ENCODE measurements around the gene GPAM. TPM values are rescaled to one million over a fixed set of nuclear protein-coding genes. Genes with fewer than 3 reads are reported as not detected.

The GPAM gene
- total and polyA plus RNA-seq, 2 of the 8 experiments (the other 6 are each of a cell fraction or from before 2014, with no cell fraction given), result 5.5 to 15.5 TPM

DNA sequence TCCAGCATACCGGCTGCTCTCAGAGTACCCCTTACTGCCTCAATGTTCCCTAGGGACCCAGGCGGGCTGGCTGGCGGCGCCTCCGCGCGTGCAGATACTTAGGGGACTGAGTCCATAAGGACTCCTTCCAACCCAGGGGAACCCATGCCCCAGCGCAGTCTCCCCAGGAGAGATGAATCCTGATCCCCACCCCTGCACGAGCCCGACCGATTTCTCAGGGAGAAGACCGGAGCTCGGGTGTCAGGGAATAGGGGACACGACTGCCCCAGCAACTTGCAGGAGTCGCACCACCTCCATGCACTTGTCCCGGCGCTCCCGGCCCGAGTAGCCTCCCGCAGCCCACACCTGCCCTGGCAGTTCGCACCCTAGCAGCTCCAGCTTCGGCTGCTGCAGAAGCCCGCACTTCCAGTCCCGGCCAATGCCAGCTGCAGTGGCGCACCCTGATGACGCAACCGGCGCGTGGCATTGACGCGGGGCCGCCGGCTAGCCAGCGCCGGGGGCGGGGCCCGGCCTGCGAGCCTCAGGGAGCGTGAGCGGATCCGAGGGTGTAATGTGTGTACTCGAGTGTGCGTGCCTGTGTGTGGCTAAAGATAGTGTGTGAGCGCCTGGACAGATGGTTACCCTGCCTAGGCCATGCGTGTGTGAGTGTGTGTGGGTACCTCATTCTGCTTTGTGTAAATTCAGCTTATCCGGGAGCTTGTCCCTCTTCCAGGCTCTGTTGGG, at the start of gene GPAM (continued):
- TF ChIP-seq NRF1 (IDR thresholded peaks at IDR 0.05; ENCODE audit: low read depth, low read length) (no peak), E2F6 (IDR thresholded peaks at IDR 0.05) (peak; percentile 53), CTCF (IDR thresholded peaks at IDR 0.05; ENCODE audit: control extremely low read depth in 1 of 3, insufficient read depth in 1 of 3, low read depth in 1 of 3, low read length in 3 of 3) (0 out of 4 replicates have a peak, but pooled peaks of 1 of the 3 experiments have one; percentile 2), CTBP2 (IDR thresholded peaks at IDR 0.05; ENCODE audit: borderline replicate concordance, insufficient read depth, insufficient read length, low read length) (no peak), ZNF274 (IDR thresholded peaks at IDR 0.05; ENCODE audit: borderline replicate concordance, extremely low read depth, low read length) (no peak), KDM5A (IDR thresholded peaks at IDR 0.05; ENCODE audit: low read length) (peak; percentile 82), TEAD4 (IDR thresholded peaks at IDR 0.05; ENCODE audit: low read depth, low read length) (no peak), CEBPB (IDR thresholded peaks at IDR 0.05; ENCODE audit: low read depth, low read length) (peak; percentile 80), EGR1 (IDR thresholded peaks at IDR 0.05; ENCODE audit: borderline replicate concordance, low read depth, low read length) (no peak; the same call in 1 of the 2 replicates), ASH2L (IDR thresholded peaks at IDR 0.05; ENCODE audit: low read length) (peak; percentile 97), POU5F1 (IDR thresholded peaks at IDR 0.05; ENCODE audit: low read depth, low read length) (no peak), SIN3A (conservative IDR thresholded peaks at IDR 0.05 in 1 of 2, IDR thresholded peaks at IDR 0.05 in 1 of 2; ENCODE audit: low read depth in 1 of 2, low read length in 2 of 2) (peak; percentile 89 to 96), SIRT6 (IDR thresholded peaks at IDR 0.05; ENCODE audit: low read length) (no peak), HDAC6 (IDR thresholded peaks at IDR 0.05; ENCODE audit: low read depth, low read length) (no peak), RAD21 (IDR thresholded peaks at IDR 0.05 in 1 of 2, conservative IDR thresholded peaks at IDR 0.05 in 1 of 2; ENCODE audit: low read depth in 2 of 2, low read length in 2 of 2) (peak; percentile 18 to 33; a peak in 2 of 4 replicates), SRF (IDR thresholded peaks at IDR 0.05; ENCODE audit: low read depth, low read length) (peak; percentile 93)

Data from H1 (cell line).